IMR-90 (cell line): ENCODE results near the gene BTBD9.

Experiments
- CTCF ChIP-seq: conservative IDR thresholded peaks from 2 replicates; pipeline ENCODE4 v1.5.1; 2012; ENCODE audit warnings: mild to moderate bottlenecking, low read depth, low read length, improper control_type of control experiment
- MXI1 ChIP-seq: IDR thresholded peaks from 2 replicates; pipeline ENCODE4 v1.6.1; 2012; ENCODE audit warnings: low read depth, mild to moderate bottlenecking, low read length, moderate library complexity, borderline replicate concordance
- POLR2A ChIP-seq: IDR thresholded peaks from 2 replicates; pipeline ENCODE4 v1.6.1; 2012; ENCODE audit warnings: mild to moderate bottlenecking, low read depth, low read length
- RFX5 ChIP-seq: IDR thresholded peaks from 2 replicates; pipeline ENCODE4 v1.8.0; 2012; ENCODE audit warnings: low read depth, mild to moderate bottlenecking, low read length, moderate library complexity

GRCh38 chr6:38236631-38237030 lies 403.1 kb downstream of the BTBD9 start:
- TF ChIP-seq CTCF (no peak), MXI1 (no peak), POLR2A (no peak), RFX5 (no peak)
